SK-N-MC (cell line): ENCODE data around the gene PEX1.
"Not testable (repeated sequence)": the region's sequence is repeated elsewhere in the genome, so short reads cannot be mapped to it uniquely, and the experiment has no call there.

Experiments
- EZH2 ChIP-seq: fragments of 200-600 bp; sonication (generic); IDR thresholded peaks from one replicate; pipeline ENCODE4 v1.6.1; 2017; ENCODE audit warnings: antibody characterized with exemption
- POLR2AphosphoS5 ChIP-seq: IDR thresholded peaks from 2 replicates; pipeline ENCODE4 v1.6.1; 2012; ENCODE audit warnings: mild to moderate bottlenecking, low read depth, low read length, borderline replicate concordance

- not testable (repeated sequence) for TF ChIP-seq POLR2AphosphoS5, EZH2
Observed at GRCh38 chr7:92479146-92479545, 49.2 kb downstream of the PEX1 start.
